Suppressor macrophage treated with lipopolysaccharide for 1 hour (primary cell): ENCODE data around the gene WDR18.

Experiments
- DNase-seq, 3 donors: peaks; one replicate each; pipeline ENCODE4 v3.0.0-alpha.2; 2020 to 2022

WDR18 gene

DNA sequence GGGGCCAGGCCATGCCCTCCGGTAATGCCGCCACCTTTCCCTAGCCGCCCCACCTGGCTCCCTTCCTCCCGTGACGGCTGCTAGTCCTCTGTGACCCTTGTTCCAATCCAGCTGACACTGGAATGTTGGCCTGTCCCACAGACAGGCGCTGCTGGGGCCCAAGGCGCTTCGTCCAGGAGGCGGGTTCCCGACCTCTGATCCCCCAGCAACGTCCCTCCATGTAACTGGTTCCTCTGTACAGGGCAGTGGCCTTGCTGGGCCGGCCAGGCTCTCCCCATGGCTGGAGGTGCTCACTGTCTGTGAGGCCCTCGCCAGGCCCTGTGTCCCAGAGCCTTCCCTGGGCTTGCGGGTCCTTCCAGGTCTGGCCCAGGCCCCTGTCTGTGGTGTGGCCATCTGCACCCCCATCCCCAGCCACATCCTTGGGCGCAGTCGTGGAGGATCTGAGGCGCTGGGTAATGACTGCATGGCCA, 9.3 kb downstream of the WDR18 start:
- no peak for DNase-seq

DNA sequence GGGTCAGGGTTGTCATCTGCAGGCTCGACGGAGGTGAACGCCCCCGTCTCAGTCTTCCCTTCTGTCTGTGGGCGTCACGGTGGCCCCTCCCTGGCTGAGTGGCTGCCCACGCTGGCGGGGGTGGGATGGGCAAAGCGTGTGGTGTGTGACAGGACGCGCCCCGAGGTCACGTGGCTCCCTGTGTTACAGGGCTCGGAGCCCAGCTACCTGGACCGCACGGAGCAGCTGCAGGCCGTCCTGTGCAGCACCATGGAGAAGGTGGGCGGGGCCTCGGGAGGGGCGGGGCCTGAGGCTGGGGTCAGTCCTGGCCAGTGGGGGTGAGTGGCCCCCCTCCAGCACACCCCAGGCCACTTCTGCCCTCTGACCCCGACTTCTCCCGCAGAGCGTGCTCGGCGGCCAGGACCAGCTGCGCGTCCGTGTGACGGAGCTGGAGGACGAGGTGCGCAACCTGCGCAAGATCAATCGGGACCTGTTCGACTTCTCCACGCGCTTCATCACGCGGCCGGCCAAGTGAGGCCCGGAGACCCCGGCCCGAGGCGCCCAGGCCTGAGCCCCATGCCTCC, 9.8 kb downstream of the WDR18 start:
- DNase-seq, result no peak

DNA sequence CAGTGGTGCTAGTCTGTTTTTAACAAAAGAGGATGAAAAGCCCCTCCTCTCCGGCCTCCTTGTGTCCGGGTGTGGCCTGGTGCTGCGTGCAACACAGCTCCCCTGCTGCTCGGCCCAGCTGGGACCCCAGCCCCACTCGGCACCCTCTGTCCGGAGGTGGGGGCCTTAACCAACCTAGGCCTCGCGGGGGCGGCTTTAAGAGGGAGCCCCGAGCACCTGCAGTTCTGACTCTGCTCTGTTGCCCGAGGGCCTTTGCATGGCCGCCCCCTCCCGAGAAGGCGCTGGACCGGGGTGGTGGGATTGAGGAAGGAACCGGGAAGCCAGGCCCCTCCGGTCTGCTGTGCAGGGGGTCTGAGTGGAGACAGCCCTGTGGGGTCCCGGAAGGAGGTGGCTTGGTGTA, 10.4 kb downstream of the WDR18 start:
- DNase-seq, result no peak

DNA sequence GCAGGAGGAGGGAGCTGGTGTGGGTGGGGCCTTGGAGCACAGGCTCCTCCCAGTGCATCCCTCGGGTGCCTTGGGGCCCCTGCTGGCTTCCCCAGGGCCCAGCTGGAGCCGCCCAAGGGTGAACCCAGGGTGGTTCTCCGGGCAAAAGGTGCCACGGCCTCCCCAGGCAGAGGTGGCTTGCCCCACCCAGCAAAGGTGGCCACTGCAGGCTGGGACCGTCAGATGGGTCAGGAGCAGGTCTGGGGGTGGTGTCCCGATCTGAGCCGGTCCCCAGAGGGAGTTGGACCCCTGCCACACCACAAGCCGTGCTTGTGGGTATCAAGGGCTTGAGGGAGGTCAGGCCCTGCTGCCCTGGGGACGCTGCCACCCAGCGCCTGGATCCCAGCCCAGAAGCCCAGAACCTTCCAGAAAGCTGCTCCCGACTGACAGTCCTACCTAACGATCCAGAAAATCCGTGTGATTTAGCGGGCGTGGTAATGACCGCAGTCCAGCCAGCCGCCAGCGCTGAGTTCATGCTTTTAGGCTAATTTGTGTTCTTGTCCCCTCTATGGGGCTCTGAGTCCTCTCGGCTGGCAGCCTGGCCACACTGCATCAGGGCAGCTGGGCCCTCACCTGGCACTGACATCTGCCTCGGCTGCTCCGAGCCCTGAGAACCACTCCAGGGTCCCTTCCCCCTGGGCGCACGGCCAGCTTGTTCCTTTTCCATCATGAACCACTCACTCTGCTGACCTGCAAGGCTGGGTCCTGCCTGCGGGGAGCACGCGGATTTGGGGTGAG, 11.1 kb downstream of the WDR18 start:
- no peak for DNase-seq

DNA sequence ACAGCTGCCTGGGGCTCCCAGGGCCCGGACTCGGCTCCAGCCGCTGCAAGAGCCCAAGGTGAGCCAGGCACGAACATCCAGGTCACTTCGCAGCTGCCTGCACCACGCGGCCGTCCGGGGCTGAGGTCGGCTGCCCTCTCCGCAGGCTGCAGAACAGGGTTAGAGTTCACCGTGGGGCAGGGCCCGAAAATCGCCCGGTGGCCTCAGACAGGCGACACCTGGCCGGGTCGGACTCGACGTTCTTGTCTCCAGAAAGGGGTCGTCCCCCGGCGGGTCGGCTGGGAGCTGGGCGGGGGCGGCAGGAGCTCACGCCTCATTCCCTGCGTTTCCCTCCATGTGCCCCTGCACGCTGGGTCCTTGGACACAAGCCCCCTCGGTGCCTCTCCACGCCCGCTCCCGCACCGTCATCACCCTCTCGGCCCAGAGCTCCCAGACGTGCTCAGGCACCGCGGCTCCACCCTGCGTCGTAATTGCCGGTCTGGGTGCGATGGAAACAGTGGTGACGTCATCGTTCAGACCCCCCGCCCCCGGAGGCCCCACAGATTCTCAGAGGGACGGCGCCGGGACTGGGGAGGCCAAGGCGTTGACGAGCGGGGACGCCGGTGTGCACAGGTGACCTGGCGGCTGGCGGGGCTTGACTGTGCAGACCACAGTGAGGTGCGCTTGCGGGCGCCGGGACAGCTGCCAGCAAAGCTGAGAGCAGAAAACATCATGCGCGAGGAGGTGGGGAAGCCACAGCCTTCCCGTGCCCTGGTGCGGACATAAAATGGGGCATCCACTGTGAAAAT, 12.1 kb downstream of the WDR18 start:
- DNase-seq, result peak; percentile 31 to 54 (median 38)

DNA sequence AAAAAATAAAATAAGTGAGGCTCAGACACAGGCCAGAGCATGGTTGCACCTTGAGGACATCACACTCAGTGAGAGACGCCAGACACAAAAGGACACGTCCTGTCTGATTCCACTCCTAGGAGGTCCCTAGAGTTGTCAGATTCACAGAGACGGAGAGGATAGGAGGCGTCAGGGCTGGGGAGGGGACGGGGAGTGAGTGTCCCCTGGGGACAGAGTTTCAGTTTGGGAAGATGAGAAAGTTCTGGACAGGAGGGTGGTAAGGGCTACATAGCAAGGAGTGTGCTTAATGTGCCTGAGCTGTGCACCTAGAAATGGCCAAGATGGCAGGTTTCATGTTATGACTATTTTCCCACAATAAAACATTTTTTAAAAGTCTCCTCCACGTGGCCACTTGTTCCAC, 13.9 kb downstream of the WDR18 start:
- no peak for DNase-seq

DNA sequence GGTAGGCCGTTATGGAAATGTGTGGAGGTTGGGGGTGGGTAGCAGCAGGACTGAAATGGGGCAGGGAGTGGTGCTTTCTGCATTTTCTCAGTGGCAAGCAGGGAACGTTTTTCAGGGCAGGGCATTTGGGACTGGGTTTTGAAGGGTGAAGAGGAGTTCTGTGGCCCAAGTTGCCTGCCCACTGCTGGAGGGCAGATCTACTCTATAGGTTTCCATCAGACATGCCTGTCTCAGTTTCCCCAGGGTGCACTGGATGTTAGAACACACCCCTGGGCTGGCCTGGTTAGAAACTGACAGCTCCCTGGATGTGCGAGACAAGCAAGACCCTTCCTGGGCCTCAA, 15.2 kb downstream of the WDR18 start:
- DNase-seq, result no peak

DNA sequence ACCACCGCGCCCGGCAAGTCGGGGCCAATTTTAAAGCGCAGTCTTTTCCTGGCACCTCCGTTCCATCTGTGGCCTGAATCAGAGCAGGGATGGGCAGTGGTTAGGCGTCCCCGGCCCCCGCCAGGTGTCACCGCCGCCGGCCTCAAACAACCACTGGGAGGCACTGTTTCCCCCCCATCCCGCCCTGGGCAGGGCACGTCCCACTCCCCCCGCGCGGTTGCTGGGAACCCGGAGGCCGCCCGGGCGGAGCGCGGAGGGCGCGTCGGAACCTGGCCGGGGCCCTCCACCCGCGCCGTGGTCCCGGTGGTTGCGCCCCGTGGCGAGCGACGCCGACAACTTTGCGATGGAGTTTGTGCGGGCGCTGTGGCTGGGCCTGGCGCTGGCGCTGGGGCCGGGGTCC, 15.9 kb downstream of the WDR18 start, which contains the start of gene GRIN3B:
Gene GRIN3B, plus strand, starts transcription at position 325 of the 400 bp plus-strand sequence. Its CDS starts 19 bp downstream, at position 344.
- DNase-seq, result peak; percentile 57 to 87 (median 74)

DNA sequence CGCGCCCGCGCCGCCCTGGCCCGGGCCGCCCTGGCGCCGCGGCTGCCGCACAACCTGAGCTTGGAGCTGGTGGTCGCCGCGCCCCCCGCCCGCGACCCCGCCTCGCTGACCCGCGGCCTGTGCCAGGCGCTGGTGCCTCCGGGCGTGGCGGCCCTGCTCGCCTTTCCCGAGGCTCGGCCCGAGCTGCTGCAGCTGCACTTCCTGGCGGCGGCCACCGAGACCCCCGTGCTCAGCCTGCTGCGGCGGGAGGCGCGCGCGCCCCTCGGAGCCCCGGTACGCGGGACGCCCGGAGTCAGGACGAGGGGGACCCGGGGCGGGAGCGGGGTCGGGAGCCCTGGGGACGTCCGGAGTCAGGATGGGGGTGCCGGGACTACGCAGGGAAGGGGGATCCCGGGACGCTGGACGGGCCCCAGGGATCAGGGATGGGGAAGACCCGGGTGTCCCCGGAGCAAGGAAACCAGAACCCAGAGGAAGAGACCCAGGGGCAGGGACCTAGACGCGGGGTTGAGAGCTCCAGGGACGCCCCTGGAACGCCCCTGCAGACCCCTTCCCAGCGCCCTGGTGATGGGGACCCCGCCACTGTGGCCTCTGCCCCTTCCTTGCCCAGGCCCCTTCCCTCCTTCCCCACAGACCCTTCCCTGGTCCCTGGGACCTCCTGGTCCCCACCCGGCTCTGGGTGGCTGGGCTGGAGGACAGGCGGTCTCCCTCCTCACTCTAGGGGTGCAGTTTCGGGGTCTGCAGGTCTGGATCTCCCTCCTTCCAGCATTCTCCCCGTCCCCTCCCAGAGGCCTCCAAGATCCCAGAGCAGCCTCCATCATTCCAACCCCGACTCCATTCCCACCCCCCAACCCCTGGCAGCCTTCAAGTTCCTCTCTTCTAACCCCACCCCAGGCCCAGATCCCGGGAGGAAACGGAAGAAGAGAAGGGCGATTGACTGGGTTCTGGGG, 16.7 kb downstream of the WDR18 start:
- DNase-seq, result peak in 1 of 3 donors; percentile 20

DNA sequence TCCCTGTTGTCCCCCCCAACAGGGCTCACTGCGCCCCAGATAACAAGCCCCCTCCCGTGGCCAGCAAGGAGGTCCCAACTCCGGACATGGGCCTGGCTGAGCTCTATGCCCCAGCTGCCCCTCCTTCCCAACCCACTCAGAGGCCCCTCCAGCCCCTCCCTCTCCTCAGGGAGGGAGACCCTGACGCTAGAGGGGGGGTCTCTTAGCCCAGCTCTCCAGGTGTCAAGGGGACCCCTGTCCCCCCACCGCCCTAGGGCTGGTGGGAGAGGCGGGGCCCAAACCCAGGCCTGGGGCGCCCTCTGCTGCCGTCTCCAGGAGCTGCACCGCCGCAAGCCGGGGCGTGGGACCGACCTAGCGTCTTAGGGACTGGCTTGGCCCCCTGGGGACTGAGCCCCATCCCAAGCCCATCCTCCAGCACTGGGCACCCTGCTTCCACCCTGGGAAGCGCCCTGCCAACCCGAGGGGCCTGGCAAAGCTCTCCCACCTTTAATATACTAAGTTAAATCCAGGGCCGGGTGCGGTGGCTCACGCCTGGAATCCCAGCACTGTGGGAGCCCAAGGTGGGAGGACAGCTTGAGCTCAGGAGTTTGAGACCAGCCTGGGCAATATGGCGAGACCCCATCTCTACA, 17.5 kb downstream of the WDR18 start:
- peak; percentile 66 to 83 (median 71) for DNase-seq

DNA sequence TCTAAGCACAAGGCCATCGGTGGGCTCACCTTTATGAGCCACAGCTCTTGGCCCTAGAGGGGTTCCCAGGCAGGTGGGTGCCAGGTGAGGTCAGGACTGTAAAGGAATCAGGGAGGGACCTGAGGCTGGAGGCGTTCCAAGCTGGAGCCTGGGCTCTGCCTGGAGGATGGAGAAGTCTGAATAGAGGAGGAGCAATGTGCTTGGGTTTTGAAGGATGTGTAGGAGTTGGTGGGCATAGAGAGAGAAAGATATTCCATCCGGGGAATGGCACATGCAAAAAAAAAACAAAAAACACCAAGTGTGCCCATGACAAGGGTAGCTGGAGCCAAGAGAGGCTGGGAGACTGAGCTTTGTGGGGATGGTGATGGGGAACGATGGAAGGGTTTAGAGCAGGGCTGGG, 18.5 kb downstream of the WDR18 start:
- DNase-seq, result no peak

DNA sequence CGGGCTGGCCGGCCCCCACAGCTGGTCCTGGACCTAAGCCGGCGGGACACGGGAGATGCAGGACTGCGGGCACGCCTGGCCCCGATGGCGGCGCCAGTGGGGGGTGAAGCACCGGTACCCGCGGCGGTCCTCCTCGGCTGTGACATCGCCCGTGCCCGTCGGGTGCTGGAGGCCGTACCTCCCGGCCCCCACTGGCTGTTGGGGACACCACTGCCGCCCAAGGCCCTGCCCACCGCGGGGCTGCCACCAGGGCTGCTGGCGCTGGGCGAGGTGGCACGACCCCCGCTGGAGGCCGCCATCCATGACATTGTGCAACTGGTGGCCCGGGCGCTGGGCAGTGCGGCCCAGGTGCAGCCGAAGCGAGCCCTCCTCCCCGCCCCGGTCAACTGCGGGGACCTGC, 19.1 kb downstream of the WDR18 start:
- DNase-seq, result no peak

DNA sequence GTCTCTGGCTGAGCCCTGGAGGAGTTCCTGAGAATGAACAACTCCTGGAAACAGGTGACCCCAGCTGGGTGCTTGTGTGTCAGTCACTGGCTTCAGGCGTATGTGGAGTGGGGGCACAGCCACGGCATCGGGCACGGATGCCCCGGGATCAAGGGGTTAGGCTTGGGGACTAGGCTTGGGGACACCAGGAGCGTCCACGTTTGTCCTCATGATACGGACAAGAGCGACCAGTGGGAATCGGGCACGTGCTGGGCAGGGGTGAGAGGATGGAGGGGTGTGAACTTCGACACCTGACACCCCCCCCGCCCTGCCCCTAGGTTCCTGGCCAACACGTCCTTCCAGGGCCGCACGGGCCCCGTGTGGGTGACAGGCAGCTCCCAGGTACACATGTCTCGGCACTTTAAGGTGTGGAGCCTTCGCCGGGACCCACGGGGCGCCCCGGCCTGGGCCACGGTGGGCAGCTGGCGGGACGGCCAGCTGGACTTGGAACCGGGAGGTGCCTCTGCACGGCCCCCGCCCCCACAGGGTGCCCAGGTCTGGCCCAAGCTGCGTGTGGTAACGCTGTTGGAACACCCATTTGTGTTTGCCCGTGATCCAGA, 20.2 kb downstream of the WDR18 start:
- DNase-seq, result no peak

DNA sequence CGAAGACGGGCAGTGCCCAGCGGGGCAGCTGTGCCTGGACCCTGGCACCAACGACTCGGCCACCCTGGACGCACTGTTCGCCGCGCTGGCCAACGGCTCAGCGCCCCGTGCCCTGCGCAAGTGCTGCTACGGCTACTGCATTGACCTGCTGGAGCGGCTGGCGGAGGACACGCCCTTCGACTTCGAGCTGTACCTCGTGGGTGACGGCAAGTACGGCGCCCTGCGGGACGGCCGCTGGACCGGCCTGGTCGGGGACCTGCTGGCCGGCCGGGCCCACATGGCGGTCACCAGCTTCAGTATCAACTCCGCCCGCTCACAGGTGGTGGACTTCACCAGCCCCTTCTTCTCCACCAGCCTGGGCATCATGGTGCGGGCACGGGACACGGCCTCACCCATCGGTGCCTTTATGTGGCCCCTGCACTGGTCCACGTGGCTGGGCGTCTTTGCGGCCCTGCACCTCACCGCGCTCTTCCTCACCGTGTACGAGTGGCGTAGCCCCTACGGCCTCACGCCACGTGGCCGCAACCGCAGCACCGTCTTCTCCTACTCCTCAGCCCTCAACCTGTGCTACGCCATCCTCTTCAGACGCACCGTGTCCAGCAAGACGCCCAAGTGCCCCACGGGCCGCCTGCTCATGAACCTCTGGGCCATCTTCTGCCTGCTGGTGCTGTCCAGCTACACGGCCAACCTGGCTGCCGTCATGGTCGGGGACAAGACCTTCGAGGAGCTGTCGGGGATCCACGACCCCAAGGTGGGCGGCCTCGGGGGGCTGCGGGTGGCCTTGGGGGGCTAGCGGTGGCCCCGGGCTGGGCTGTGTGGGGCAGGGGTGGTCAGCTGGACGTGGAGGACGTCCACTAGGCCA, 20.9 kb downstream of the WDR18 start:
- no peak for DNase-seq

DNA sequence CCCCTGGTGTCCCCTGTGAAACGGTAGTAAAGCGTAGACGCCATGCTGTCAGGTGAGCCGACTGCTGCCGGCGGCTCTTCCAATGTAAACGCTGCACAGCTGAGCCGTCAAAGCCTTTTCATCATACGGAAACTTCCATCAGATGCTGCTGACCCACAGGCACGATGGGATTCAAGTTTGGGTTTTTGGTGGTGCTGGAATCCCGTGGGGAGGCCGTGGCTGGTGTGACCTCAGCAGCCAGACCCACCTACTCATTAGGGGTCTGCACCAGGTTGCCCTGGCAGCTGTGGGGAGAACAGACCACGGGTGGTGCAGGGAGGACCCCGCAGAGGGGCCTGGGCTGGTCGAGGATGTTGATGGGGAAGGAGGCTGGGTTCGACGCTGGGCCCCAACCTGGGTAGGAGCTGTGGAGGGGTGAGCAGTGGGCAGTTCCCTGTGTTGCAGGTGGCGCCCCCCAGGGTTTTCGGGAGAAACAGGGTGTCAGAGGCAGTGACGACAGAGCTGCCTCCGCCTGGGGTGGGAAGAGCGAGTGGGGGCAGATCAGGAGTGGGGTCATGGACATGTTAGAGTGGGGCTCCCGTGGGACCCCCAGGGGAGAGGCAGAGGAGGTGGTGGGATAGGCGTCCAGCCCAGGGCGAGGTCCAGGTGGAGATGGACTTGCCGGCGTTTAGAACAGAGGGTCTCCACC, 22.7 kb downstream of the WDR18 start:
- no peak for DNase-seq

DNA sequence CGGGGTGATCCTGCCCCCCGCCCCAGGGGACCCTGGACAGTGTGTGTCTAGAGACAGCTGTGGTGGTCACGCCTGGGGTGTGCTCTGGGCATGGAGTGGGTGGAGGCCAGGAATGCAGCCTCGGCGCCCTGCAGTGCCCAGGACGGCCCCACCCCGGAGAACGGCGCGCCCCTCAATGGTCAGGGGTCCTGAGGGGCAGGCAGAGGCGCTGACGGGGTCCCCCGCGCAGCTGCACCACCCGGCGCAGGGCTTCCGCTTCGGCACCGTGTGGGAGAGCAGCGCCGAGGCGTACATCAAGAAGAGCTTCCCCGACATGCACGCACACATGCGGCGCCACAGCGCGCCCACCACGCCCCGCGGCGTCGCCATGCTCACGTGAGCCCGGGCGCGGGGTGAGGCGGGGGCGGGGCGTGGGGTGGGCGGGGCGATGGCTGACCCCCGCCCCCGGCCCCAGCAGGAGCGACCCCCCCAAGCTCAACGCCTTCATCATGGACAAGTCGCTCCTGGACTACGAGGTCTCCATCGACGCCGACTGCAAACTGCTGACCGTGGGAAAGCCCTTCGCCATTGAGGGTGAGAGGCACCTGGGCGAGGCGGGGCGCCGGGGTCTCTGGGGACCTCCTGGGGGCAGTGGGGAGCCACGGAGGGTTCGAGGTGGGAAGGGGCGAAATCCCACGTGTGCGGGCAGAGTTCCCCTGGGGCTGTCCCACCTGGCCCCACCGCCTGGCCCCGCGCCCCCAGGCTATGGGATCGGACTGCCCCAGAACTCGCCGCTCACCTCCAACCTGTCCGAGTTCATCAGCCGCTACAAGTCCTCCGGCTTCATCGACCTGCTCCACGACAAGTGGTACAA, 23.5 kb downstream of the WDR18 start:
- no peak for DNase-seq

DNA sequence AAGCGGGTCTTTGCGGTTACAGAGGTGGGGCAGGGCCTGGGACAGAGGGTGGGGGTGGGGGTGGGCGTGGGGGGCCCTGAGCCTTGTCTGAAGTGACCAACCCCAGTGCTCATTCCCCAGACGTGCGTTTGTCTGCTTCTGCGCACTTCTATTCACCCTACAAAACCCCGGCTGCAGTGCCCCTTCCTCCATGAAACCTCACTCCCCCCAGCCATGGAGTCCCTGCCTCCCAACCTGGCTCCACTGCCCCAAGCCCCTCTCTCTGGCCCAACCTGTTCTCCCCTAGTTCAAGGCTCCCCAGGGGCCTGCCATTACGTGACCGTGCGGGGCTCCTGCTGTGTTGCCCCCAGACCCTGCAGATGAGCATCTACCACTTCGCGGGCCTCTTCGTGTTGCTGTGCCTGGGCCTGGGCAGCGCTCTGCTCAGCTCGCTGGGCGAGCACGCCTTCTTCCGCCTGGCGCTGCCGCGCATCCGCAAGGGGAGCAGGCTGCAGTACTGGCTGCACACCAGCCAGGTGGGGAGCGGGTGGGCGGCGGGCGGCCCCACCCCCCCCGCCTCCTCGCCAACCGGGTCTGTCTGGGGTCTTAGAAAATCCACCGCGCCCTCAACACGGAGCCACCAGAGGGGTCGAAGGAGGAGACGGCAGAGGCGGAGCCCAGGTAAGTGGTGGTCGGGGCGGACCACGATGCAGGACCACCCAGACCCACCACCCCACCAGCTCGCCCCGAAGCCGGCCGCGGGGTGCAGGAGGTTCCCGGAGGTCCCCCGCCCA, 24.3 kb downstream of the WDR18 start:
- DNase-seq, result no peak
